HEK293 (cell line): ENCODE measurements around the gene REC114.

Source experiments
- CTCF ChIA-PET: fragments of 350-600 bp; formaldehyde crosslinking; extraction: SDS; loops from one replicate; lab custom pipeline; 2021; ENCODE audit warnings: antibody characterized with exemption; lab: Yijun Ruan, JAX
- POLR2A ChIA-PET: fragments of 300-600 bp; formaldehyde crosslinking; extraction: SDS; loops from one replicate; lab custom pipeline; 2020; ENCODE audit warnings: antibody characterized with exemption, inconsistent platforms; lab: Yijun Ruan, JAX
- H3K27ac ChIP-seq: fragments of 200-500 bp; sonication (Bioruptor generic); 2 replicates; pipeline ENCODE4 v1.5.1; 2014; ENCODE audit warnings: low read depth, low read length, control low read depth, inconsistent platforms; ENCODE audit errors: extremely low read depth
- H3K36me3 ChIP-seq, 2 experiments: fragments of 200-500 bp in 1 of 2; sonication (Bioruptor generic) in 1 of 2; 1 replicate in 1 of 2; 2 replicates in 1 of 2; pipeline ENCODE4 v1.5.1; 2014 to 2017; ENCODE audit warnings: inconsistent platforms in 2 of 2, low read length in 2 of 2; ENCODE audit not compliant: control insufficient read depth in 2 of 2, insufficient read depth in 1 of 2
- H3K4me1 ChIP-seq: fragments of 200-500 bp; sonication (Bioruptor generic); 2 replicates; pipeline ENCODE4 v1.5.1; 2014; ENCODE audit warnings: mild to moderate bottlenecking, low read length, inconsistent platforms; ENCODE audit not compliant: control insufficient read depth, insufficient read depth
- H3K4me3 ChIP-seq: 2 replicates; pipeline ENCODE4 v1.5.1; 2011; ENCODE audit warnings: low read depth, mild to moderate bottlenecking, control low read depth, low read length, moderate library complexity
- H3K9me3 ChIP-seq: fragments of 200-500 bp; sonication (Bioruptor generic); 2 replicates; pipeline ENCODE4 v1.5.1; 2014; ENCODE audit warnings: low read depth, low read length, inconsistent platforms; ENCODE audit not compliant: control insufficient read depth, insufficient read depth
- MEIS1 ChIP-seq: sonication (generic); formaldehyde crosslinking; IDR thresholded peaks from 2 replicates; pipeline ENCODE4 v1.8.1; 2022; ENCODE audit warnings: missing genetic modification reagents, mild to moderate bottlenecking, borderline replicate concordance
- REPIN1 ChIP-seq: fragments of 450-650 bp; formaldehyde crosslinking; IDR thresholded peaks from 2 replicates; pipeline ENCODE4 v1.5.1; 2017; ENCODE audit warnings: missing biosample characterization, missing genetic modification characterization, low read depth
- SP2 ChIP-seq: fragments of 450-650 bp; formaldehyde crosslinking; IDR thresholded peaks from 2 replicates; pipeline ENCODE4 v1.5.1; 2016; ENCODE audit warnings: missing biosample characterization, missing genetic modification characterization
- WT1 ChIP-seq: fragments of 450-650 bp; formaldehyde crosslinking; IDR thresholded peaks from 2 replicates; pipeline ENCODE4 v1.5.1; 2016; ENCODE audit warnings: missing biosample characterization, missing genetic modification characterization
- ZBTB1 ChIP-seq: fragments of 450-650 bp; formaldehyde crosslinking; IDR thresholded peaks from 2 replicates; pipeline ENCODE4 v1.5.1; 2016; ENCODE audit warnings: missing biosample characterization, missing genetic modification characterization
- ZBTB8A ChIP-seq: fragments of 450-650 bp; formaldehyde crosslinking; IDR thresholded peaks from 2 replicates; pipeline ENCODE4 v1.5.1; 2016; ENCODE audit warnings: missing biosample characterization, missing genetic modification characterization
- ZIC2 ChIP-seq: fragments of 450-650 bp; formaldehyde crosslinking; IDR thresholded peaks from 2 replicates; pipeline ENCODE4 v1.5.1; 2016; ENCODE audit warnings: missing biosample characterization, missing genetic modification characterization
- ZNF184 ChIP-seq: fragments of 450-650 bp; IDR thresholded peaks from 2 replicates; pipeline ENCODE4 v1.5.1; 2018; ENCODE audit warnings: missing biosample characterization, mild to moderate bottlenecking, missing genetic modification characterization
- ZNF223 ChIP-seq: fragments of 450-650 bp; formaldehyde crosslinking; IDR thresholded peaks from 2 replicates; pipeline ENCODE4 v1.5.1; 2016; ENCODE audit warnings: missing biosample characterization, missing genetic modification characterization
- ZNF292 ChIP-seq: fragments of 450-650 bp; formaldehyde crosslinking; IDR thresholded peaks from 2 replicates; pipeline ENCODE4 v1.5.1; 2016; ENCODE audit warnings: low read depth, missing biosample characterization, missing genetic modification characterization, borderline replicate concordance
- ZNF37A ChIP-seq: fragments of 450-650 bp; IDR thresholded peaks from 2 replicates; pipeline ENCODE4 v1.5.1; 2018; ENCODE audit warnings: missing biosample characterization, missing genetic modification characterization
- ZNF423 ChIP-seq: fragments of 450-650 bp; formaldehyde crosslinking; IDR thresholded peaks from 2 replicates; pipeline ENCODE4 v1.5.1; 2016; ENCODE audit warnings: missing biosample characterization, missing genetic modification characterization
- ZNF48 ChIP-seq: fragments of 450-650 bp; formaldehyde crosslinking; IDR thresholded peaks from 2 replicates; pipeline ENCODE4 v1.5.1; 2016; ENCODE audit warnings: missing biosample characterization, missing genetic modification characterization
- ZNF521 ChIP-seq: fragments of 450-650 bp; formaldehyde crosslinking; IDR thresholded peaks from 2 replicates; pipeline ENCODE4 v1.5.1; 2017; ENCODE audit warnings: missing biosample characterization, mild to moderate bottlenecking, missing genetic modification characterization
- ZNF555 ChIP-seq: fragments of 450-650 bp; formaldehyde crosslinking; conservative IDR thresholded peaks from 2 replicates; pipeline ENCODE4 v1.5.1; 2017; ENCODE audit warnings: missing biosample characterization, mild to moderate bottlenecking, missing genetic modification characterization, inconsistent platforms
- ZNF560 ChIP-seq: fragments of 450-650 bp; formaldehyde crosslinking; IDR thresholded peaks from 2 replicates; pipeline ENCODE4 v1.5.1; 2017; ENCODE audit warnings: missing biosample characterization, missing genetic modification characterization, borderline replicate concordance
- ZNF600 ChIP-seq: fragments of 450-650 bp; formaldehyde crosslinking; IDR thresholded peaks from 2 replicates; pipeline ENCODE4 v1.5.1; 2016; ENCODE audit warnings: missing biosample characterization, missing genetic modification characterization
- ZNF777 ChIP-seq: fragments of 450-650 bp; formaldehyde crosslinking; IDR thresholded peaks from 2 replicates; pipeline ENCODE4 v1.5.1; 2017; ENCODE audit warnings: missing biosample characterization, missing genetic modification characterization, borderline replicate concordance
- ZSCAN16 ChIP-seq: fragments of 450-650 bp; formaldehyde crosslinking; IDR thresholded peaks from 2 replicates; pipeline ENCODE4 v1.5.1; 2016; ENCODE audit warnings: missing biosample characterization, missing genetic modification characterization
- TF ChIP-seq, protein P1 (sequence below): fragments of 450-650 bp; formaldehyde crosslinking; IDR thresholded peaks from 2 replicates; pipeline ENCODE4 v1.5.1; 2016; ENCODE audit warnings: missing biosample characterization, missing genetic modification characterization
- TF ChIP-seq, protein P2 (sequence below): fragments of 450-650 bp; formaldehyde crosslinking; IDR thresholded peaks from 2 replicates; pipeline ENCODE4 v1.5.1; 2017; ENCODE audit warnings: missing biosample characterization, mild to moderate bottlenecking, missing genetic modification characterization, moderate library complexity
- TF ChIP-seq, protein P3 (sequence below): fragments of 450-650 bp; formaldehyde crosslinking; IDR thresholded peaks from 2 replicates; pipeline ENCODE4 v1.5.1; 2016; ENCODE audit warnings: missing biosample characterization, missing genetic modification characterization
- TF ChIP-seq, protein P4 (sequence below): fragments of 450-650 bp; formaldehyde crosslinking; IDR thresholded peaks from 2 replicates; pipeline ENCODE4 v1.5.1; 2016; ENCODE audit warnings: missing biosample characterization, missing genetic modification characterization, borderline replicate concordance

REC114 gene

DNA sequence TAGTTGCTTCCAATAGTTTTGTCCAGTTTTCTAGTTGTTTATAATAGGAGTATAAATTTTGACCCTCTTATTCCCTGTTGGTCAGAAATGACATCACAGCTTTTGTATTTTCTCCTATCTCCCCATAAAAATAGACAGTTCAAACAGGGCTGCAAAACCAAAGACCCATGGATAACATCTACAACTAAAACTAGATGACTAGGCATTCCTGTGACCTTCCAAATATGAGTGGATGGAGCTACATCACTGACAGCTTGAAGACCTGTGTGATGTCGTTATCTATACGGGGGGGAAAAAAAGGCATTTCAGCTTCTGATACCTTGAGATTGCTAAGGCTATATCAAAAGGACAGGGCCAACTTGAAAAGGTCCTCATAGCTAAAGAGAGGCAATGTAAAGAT lies 84.6 kb downstream of the REC114 start:
- Histone ChIP-seq H3K4me1 (peaks cover 7% of the 10 kb centered on the region), H3K27ac (no peak overlapping the region), H3K36me3 (no peaks in the 10 kb centered on the region), H3K4me3 (no peak overlapping the region), H3K9me3 (no peaks in the 10 kb centered on the region)
- ChIA-PET POLR2A (interaction anchor here (1.1 kb wide), 1 partner anchor 28 kb away, joined by 3 read pairs; no protein-coding TSS in a partner anchor), CTCF (interaction anchor here (0.8 to 1.4 kb wide), 3 partner anchors 9 to 286 kb away, joined by 3 read pairs; no protein-coding TSS in a partner anchor)
- no peak for TF ChIP-seq REPIN1 (tag by site-specific recombination)
- TF ChIP-seq ZNF521 (tag by site-specific recombination): no peak
- TF ChIP-seq, protein P1, sequence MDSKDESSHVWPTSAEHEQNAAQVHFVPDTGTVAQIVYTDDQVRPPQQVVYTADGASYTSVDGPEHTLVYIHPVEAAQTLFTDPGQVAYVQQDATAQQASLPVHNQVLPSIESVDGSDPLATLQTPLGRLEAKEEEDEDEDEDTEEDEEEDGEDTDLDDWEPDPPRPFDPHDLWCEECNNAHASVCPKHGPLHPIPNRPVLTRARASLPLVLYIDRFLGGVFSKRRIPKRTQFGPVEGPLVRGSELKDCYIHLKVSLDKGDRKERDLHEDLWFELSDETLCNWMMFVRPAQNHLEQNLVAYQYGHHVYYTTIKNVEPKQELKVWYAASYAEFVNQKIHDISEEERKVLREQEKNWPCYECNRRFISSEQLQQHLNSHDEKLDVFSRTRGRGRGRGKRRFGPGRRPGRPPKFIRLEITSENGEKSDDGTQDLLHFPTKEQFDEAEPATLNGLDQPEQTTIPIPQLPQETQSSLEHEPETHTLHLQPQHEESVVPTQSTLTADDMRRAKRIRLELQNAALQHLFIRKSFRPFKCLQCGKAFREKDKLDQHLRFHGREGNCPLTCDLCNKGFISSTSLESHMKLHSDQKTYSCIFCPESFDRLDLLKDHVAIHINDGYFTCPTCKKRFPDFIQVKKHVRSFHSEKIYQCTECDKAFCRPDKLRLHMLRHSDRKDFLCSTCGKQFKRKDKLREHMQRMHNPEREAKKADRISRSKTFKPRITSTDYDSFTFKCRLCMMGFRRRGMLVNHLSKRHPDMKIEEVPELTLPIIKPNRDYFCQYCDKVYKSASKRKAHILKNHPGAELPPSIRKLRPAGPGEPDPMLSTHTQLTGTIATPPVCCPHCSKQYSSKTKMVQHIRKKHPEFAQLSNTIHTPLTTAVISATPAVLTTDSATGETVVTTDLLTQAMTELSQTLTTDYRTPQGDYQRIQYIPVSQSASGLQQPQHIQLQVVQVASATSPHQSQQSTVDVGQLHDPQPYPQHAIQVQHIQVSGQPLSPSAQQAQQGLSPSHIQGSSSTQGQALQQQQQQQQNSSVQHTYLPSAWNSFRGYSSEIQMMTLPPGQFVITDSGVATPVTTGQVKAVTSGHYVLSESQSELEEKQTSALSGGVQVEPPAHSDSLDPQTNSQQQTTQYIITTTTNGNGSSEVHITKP (tag by site-specific recombination): no peak
- TF ChIP-seq ZNF560 (tag by site-specific recombination): no peak
- TF ChIP-seq ZNF292 (tag by site-specific recombination): no peak
- TF ChIP-seq ZNF184: no peak
- TF ChIP-seq, all 188 proteins: peak for 0

DNA sequence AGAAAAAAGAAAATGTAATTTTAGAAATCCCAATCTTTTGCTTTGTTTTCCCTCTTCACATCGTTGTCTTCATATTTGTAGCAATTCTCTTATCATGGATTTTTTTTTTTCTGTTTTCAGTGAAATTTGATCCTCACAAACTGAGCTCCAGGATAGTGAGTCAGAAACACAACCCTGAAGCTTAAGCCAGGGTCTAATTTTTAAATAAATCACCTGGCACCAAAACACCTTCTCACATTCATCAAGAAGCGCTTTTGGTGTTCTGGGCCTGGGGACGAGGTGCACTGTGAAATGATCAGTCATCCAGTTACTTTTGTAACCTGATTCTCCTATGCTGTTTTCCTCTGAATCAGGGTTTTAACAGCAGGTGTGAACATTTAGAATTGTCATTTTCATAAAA lies 87.7 kb downstream of the REC114 start:
- CTCF ChIA-PET: interaction anchor here (0.6 to 2.6 kb wide), 8 partner anchors 12 to 1218 kb away, joined by 3 to 9 read pairs (median 3); no protein-coding TSS in a partner anchor

More for the DNA sequence above, 87.7 kb downstream of the REC114 start:
- POLR2A ChIA-PET: no interaction called here
- no peak for TF ChIP-seq ZNF48 (tag by site-specific recombination)
- no peak for TF ChIP-seq ZNF223
- TF ChIP-seq ZNF423: no peak
- TF ChIP-seq, protein P2, sequence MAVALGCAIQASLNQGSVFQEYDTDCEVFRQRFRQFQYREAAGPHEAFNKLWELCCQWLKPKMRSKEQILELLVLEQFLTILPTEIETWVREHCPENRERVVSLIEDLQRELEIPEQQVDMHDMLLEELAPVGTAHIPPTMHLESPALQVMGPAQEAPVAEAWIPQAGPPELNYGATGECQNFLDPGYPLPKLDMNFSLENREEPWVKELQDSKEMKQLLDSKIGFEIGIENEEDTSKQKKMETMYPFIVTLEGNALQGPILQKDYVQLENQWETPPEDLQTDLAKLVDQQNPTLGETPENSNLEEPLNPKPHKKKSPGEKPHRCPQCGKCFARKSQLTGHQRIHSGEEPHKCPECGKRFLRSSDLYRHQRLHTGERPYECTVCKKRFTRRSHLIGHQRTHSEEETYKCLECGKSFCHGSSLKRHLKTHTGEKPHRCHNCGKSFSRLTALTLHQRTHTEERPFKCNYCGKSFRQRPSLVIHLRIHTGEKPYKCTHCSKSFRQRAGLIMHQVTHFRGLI (tag by site-specific recombination): no peak
- TF ChIP-seq, protein P3, sequence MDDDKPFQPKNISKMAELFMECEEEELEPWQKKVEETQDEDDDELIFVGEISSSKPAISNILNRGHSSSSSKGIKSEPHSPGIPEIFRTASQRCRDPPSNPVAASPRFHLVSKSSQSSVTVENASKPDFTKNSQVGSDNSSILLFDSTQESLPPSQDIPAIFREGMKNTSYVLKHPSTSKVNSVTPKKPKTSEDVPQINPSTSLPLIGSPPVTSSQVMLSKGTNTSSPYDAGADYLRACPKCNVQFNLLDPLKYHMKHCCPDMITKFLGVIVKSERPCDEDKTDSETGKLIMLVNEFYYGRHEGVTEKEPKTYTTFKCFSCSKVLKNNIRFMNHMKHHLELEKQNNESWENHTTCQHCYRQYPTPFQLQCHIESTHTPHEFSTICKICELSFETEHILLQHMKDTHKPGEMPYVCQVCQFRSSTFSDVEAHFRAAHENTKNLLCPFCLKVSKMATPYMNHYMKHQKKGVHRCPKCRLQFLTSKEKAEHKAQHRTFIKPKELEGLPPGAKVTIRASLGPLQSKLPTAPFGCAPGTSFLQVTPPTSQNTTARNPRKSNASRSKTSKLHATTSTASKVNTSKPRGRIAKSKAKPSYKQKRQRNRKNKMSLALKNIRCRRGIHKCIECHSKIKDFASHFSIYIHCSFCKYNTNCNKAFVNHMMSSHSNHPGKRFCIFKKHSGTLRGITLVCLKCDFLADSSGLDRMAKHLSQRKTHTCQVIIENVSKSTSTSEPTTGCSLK: no peak
- TF ChIP-seq ZNF777 (tag by site-specific recombination): no peak
- no peak for TF ChIP-seq ZNF555 (tag by site-specific recombination)
- TF ChIP-seq ZIC2 (tag by site-specific recombination): no peak
- TF ChIP-seq, protein P4, sequence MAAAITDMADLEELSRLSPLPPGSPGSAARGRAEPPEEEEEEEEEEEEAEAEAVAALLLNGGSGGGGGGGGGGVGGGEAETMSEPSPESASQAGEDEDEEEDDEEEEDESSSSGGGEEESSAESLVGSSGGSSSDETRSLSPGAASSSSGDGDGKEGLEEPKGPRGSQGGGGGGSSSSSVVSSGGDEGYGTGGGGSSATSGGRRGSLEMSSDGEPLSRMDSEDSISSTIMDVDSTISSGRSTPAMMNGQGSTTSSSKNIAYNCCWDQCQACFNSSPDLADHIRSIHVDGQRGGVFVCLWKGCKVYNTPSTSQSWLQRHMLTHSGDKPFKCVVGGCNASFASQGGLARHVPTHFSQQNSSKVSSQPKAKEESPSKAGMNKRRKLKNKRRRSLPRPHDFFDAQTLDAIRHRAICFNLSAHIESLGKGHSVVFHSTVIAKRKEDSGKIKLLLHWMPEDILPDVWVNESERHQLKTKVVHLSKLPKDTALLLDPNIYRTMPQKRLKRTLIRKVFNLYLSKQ (tag by site-specific recombination): no peak
- TF ChIP-seq ZSCAN16 (tag by site-specific recombination): no peak
- TF ChIP-seq SP2 (tag by site-specific recombination): no peak
- TF ChIP-seq WT1: no peak
- no peak for TF ChIP-seq ZNF600 (tag by site-specific recombination)
- TF ChIP-seq ZBTB1 (tag by site-specific recombination): no peak
- TF ChIP-seq ZBTB8A (tag by site-specific recombination): no peak
- no peak for TF ChIP-seq ZNF37A (tag by site-specific recombination)
- no peak for TF ChIP-seq MEIS1 (CRISPR knock-in tag)
- no peak overlapping the region for H3K4me3 ChIP-seq
- no peak overlapping the region for H3K27ac ChIP-seq
- peaks cover 7% of the 10 kb centered on the region for H3K4me1 ChIP-seq
- H3K9me3 ChIP-seq: no peaks in the 10 kb centered on the region
- H3K36me3 ChIP-seq: no peaks in the 10 kb centered on the region
